Gastrocnemius medialis (tissue), 4 donors: ENCODE measurements around the gene ALDOA. TPM values are rescaled to one million over a fixed set of nuclear protein-coding genes. Genes with fewer than 3 reads are reported as not detected.

ENCODE experiments used
- ATAC-seq, 2 donors: fragments of 150-250 bp; one replicate each; pipeline ENCODE4 v1.9.1; 2016
- DNase-seq, 2 donors: peaks; one replicate each; pipeline ENCODE4 v3.0.0-alpha.2; 2019
- H3K27ac ChIP-seq, 4 donors: fragments of 200-600 bp; sonication (generic); 1 replicate in 1 of 4; 2 replicates in 3 of 4; pipeline ENCODE4 v1.5.1; 2016 to 2018; ENCODE audit warnings: mild to moderate bottlenecking in 2 of 4, moderate library complexity in 1 of 4
- H3K27me3 ChIP-seq, 3 donors: fragments of 200-600 bp; sonication (generic) in 2 of 3; 1 replicate in 1 of 3; 2 replicates in 2 of 3; pipeline versions ENCODE4 v1.5.1 to v1.6.0; 2016 to 2019; ENCODE audit warnings: mild to moderate bottlenecking in 1 of 3, moderate library complexity in 1 of 3
- H3K36me3 ChIP-seq, 2 donors: fragments of 200-600 bp; sonication (generic) in 1 of 2; one replicate each; pipeline ENCODE4 v1.5.1; 2017 to 2018
- H3K4me1 ChIP-seq, 2 donors: fragments of 200-600 bp; sonication (generic) in 1 of 2; one replicate each; pipeline ENCODE4 v1.5.1; 2016 to 2017; ENCODE audit warnings: mild to moderate bottlenecking in 2 of 2
- H3K4me3 ChIP-seq, 4 donors: fragments of 200-600 bp; sonication (generic) in 3 of 4; 1 replicate in 1 of 4; 2 replicates in 3 of 4; pipeline ENCODE4 v1.5.1; 2016 to 2019; ENCODE audit warnings: mild to moderate bottlenecking in 2 of 4
- H3K9me3 ChIP-seq, 3 donors: fragments of 200-600 bp; sonication (generic) in 2 of 3; 1 replicate in 1 of 3; 2 replicates in 2 of 3; pipeline ENCODE4 v1.5.1; 2016 to 2019
- CTCF ChIP-seq, 5 experiments: fragments of 450-650 bp in 3 of 5; fragments of 200-600 bp in 2 of 5; sonication (generic) in 2 of 5; IDR thresholded peaks in 4 of 5; conservative IDR thresholded peaks in 1 of 5; 1 replicate in 4 of 5; 2 replicates in 1 of 5; pipeline ENCODE4 v1.5.1; 2016 to 2019; ENCODE audit warnings: antibody characterized with exemption in 5 of 5, mild to moderate bottlenecking in 3 of 5, moderate library complexity in 3 of 5
- POLR2A ChIP-seq, 2 donors: fragments of 450-650 bp; IDR thresholded peaks; one replicate each; pipeline ENCODE4 v1.6.1; 2017; ENCODE audit warnings: antibody characterized with exemption in 2 of 2, mild to moderate bottlenecking in 2 of 2, moderate library complexity in 2 of 2
- in situ Hi-C, 4 donors: fragments of 200-750 bp; cut with MboI; loops; one replicate each; pipeline versions ENCODE4 v1.15.0 to v1.8.0; 2017; ENCODE audit warnings: low sequenced_read_pairs in 4 of 4
- intact Hi-C: fragments of 100-400 bp; cut with DNase I; formaldehyde crosslinking; loops from one replicate; pipeline ENCODE4 v1.15.1; 2023; ENCODE audit warnings: low total_unique reads
- total RNA-seq, 4 donors: library from RNA; depleted of rRNA; stranded (reverse); fragments of >200 nt; gene quantifications; one replicate each; pipeline versions ENCODE4 v1.1.0 to v1.2.3, GENCODE V29; 2016

The ALDOA gene
- total RNA-seq, 4 donors from 2014 or later = 6,096 to 10,805 (median 7,093) TPM

- Histone ChIP-seq H3K27ac (no peak overlapping the region), H3K4me1 (no peaks in the 10 kb centered on the region), H3K36me3 (no peaks in the 10 kb centered on the region), H3K27me3 (no peaks in the 10 kb centered on the region), H3K4me3 (no peak overlapping the region), H3K9me3 (no peaks in the 10 kb centered on the region)
- TF ChIP-seq POLR2A (IDR thresholded peaks at IDR 0.05) (no peak), CTCF (IDR thresholded peaks at IDR 0.05 in 4 of 5, conservative IDR thresholded peaks at IDR 0.05 in 1 of 5) (no peak)
- intact Hi-C loops = no loop called here
- in situ Hi-C loops = loop anchor here in 2 of 4 donors (10.0 to 25.0 kb wide), 2 partner anchors 138 to 359 kb away; partner anchors contain the start of genes CORO1A (in 1 of the 2) and QPRT (in 1 of the 2)
- DNase-seq = no peak
- ATAC-seq = no peak
Observed at GRCh38 chr16:30046588-30046987, 19.0 kb upstream of the ALDOA start.

- intact Hi-C loops (no loop called here), in situ Hi-C loops (loop anchor here in 3 of 4 donors (5.0 to 25.0 kb wide), 5 partner anchors 67 to 363 kb away; partner anchors contain the start of genes CD2BP2 (in 1 of the 3), CORO1A (in 1 of the 3), MYL11 (in 1 of the 3) and QPRT (in 1 of the 3))
- ATAC-seq = no peak
Observed at GRCh38 chr16:30049871-30050270, 15.7 kb upstream of the ALDOA start.

GRCh38 chr16:30051518-30051917 lies 14.0 kb upstream of the ALDOA start:
- in situ Hi-C loops = loop anchor here in 2 of 4 donors (5.0 to 25.0 kb wide), 3 partner anchors 66 to 361 kb away; partner anchors contain the start of genes CD2BP2 (in 1 of the 2), MYL11 (in 1 of the 2), TBC1D10B (in 1 of the 2) and ZNF771 (in 1 of the 2)
- no peak for DNase-seq
- Histone ChIP-seq H3K27me3 (no peaks in the 10 kb centered on the region), H3K36me3 (no peaks in the 10 kb centered on the region), H3K27ac (no peak overlapping the region), H3K4me1 (peaks cover 7% of the 10 kb centered on the region in 2 donors), H3K9me3 (no peaks in the 10 kb centered on the region), H3K4me3 (no peak overlapping the region)
- intact Hi-C loops = no loop called here
- TF ChIP-seq CTCF (IDR thresholded peaks at IDR 0.05 in 4 of 5, conservative IDR thresholded peaks at IDR 0.05 in 1 of 5) (no peak), POLR2A (IDR thresholded peaks at IDR 0.05) (no peak)
- no peak for ATAC-seq

More at GRCh38 chr16:30049871-30050270, 15.7 kb upstream of the ALDOA start:
- Histone ChIP-seq H3K4me1 (peaks cover 7% of the 10 kb centered on the region in 2 donors), H3K27me3 (no peaks in the 10 kb centered on the region), H3K36me3 (no peaks in the 10 kb centered on the region), H3K9me3 (no peaks in the 10 kb centered on the region), H3K27ac (no peak overlapping the region), H3K4me3 (no peak overlapping the region)
- TF ChIP-seq POLR2A (IDR thresholded peaks at IDR 0.05) (no peak), CTCF (IDR thresholded peaks at IDR 0.05 in 4 of 5, conservative IDR thresholded peaks at IDR 0.05 in 1 of 5) (no peak)
- no peak for DNase-seq

GRCh38 chr16:30052671-30053372 lies 12.7 kb upstream of the ALDOA start:
- intact Hi-C loops = no loop called here
- Histone ChIP-seq H3K27ac (peak overlapping the region in 2 of 4 donors; percentile 16 to 17), H3K27me3 (no peaks in the 10 kb centered on the region), H3K9me3 (no peaks in the 10 kb centered on the region), H3K4me3 (peak overlapping the region; percentile 57 to 82 (median 78)), H3K4me1 (peaks cover 7% of the 10 kb centered on the region in 2 donors), H3K36me3 (no peaks in the 10 kb centered on the region)
- in situ Hi-C loops = loop anchor here in 2 of 4 donors (5.0 to 25.0 kb wide), 3 partner anchors 64 to 359 kb away; partner anchors contain the start of genes CD2BP2 (in 1 of the 2), MYL11 (in 1 of the 2), TBC1D10B (in 1 of the 2) and ZNF771 (in 1 of the 2)
- ATAC-seq (peak; percentile 80 to 82), DNase-seq (peak; percentile 78 to 84)
- TF ChIP-seq CTCF (IDR thresholded peaks at IDR 0.05 in 4 of 5, conservative IDR thresholded peaks at IDR 0.05 in 1 of 5) = no peak
